ENCODE data around the gene RTP1.
"Not testable (repeated sequence)": the region's sequence is repeated elsewhere in the genome, so short reads cannot be mapped to it uniquely, and the experiment has no call there.

The RTP1 gene

DNA sequence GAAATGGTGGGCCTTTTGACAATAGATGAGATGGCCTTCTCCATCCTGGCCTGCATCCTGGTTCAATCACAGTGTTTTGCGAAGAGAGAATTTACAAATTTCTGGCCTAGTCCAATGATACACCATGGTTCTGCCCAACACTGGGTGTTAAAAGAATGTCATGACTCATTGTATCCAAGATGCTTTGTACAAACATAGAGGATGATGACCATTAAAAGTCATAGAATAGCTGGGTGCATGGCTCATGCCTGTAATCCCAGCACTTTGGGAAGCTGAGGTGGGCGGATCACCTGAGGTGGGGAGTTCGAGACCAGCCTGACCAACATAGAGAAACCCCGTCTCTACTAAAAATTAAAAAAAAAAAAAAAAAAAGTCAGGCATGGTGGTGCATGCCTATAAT, 41.5 kb downstream of the RTP1 start:
- DNase-seq (ENCODE audit: low spot score); FAIRE-seq: not testable (repeated sequence)

DNA sequence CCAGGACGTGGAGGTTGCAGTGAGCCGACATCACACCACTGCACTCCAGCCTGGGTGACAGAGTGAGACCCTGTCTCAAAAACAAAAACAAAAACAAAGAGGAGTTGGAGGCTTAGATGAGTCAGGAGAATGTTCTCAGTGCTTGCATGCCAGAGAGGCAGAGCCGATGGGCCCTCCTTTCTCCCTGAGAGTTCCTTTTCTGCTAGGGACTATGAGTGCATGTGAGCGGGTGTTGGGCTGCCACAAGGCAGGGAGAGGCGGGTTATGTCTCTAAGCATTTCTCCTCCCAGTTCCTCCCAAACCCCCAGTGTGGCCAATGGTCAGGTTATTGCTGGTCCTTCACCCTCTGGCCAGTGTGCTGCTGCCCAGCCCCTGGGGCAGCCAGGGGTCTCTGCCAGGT, 45.1 kb downstream of the RTP1 start:
- no peak for FAIRE-seq

DNA sequence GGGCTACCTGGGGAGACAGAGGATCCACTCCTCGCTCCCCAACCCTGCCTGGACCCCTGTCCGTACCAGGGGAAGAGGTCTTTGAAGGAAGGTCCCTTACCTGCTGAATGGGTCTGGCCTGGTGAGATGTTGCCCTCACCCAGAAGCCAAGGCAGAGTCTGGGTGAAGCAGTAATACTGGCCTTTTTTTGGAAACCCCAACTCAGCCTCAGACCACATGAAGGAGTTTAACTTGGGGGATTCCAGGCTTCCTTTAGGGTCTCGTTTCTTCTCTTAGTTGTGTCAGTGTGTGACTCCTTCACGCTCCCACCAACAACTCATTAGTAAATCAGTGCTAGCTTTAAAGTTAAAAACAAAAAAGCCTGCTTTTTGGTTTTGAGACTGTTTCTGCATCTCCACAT, 45.6 kb downstream of the RTP1 start:
- FAIRE-seq (no peak), DNase-seq (ENCODE audit: low spot score) (no peak)

More for the DNA sequence above, 45.1 kb downstream of the RTP1 start:
- no peak for DNase-seq (ENCODE audit: low spot score)

DNA sequence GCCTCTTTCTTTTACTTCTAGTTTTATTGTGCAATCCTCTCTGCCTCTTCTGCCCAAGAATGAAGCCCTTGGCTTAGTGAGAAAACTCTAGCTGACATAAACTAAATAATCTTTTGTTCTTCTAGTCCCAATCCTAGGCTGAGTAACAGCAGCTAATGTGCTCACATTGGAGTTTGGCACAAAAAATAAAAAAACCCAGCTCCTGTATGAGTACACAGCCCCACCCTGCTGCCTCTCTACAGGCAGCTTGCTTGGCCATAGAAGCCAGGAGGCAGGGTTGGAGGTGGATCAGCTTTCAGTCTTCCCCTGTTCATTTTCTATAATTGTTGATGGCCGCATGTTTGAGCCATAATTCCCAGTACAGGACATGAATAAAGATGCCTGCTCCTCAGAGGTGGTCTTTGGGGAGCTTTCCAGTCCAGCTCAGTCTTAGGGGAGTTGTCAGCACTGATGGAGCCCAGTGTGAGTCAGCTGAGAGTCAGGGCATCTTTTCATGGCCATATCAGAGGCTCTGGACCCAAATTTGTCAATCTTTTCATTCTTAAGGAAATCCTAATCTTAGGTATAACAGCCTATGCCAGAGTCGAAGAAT, 46.7 kb downstream of the RTP1 start:
- FAIRE-seq: no peak
- no peak for DNase-seq (ENCODE audit: low spot score)

DNA sequence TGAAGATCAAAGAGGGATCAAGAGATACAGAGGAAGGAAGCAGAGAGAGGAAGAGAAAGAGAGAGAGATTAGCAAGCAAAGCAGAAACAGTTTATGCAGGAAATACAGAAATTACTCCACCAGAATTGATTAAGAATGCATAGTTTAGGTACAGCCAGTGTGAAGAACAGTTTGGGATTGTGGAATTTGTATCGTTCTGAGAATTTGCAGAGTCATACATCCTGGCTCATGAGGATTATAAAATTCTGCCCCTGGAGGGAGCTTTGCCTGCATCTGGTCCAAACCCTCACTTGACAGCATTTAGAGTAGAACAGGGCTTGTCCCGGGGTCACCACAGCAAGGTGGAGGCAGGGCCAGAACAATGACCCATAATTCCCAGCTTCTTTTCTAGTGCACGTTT, 50.1 kb downstream of the RTP1 start:
- DNase-seq (ENCODE audit: low spot score) (no peak), FAIRE-seq (no peak)
